Adrenal gland (tissue), 5 donors: ENCODE data around the gene ESRRB.

Experiments used
- CTCF ChIP-seq, 6 experiments: fragments of 450-650 bp in 4 of 6; fragments of 200-600 bp in 2 of 6; sonication (generic) in 1 of 6; IDR thresholded peaks; 1 replicate in 5 of 6; 2 replicates in 1 of 6; pipeline versions ENCODE4 v1.5.1 to v1.8.0; 2016 to 2021; ENCODE audit warnings: antibody characterized with exemption in 6 of 6, mild to moderate bottlenecking in 2 of 6, moderate library complexity in 1 of 6
- POLR2A ChIP-seq, 2 donors: fragments of 450-650 bp; IDR thresholded peaks; one replicate each; pipeline ENCODE4 v1.6.1; 2017; ENCODE audit warnings: antibody characterized with exemption in 2 of 2, mild to moderate bottlenecking in 2 of 2, moderate library complexity in 1 of 2
- donor health status: DM: no; HTN: no; CAD: no.

GRCh38 chr14:76350671-76351070, 25.3 kb upstream of the ESRRB start:
- no peak for TF ChIP-seq CTCF (IDR thresholded peaks at IDR 0.05)
- no peak for TF ChIP-seq POLR2A (IDR thresholded peaks at IDR 0.05)
